Esophagus muscularis mucosa (tissue), 4 donors: Measurements from ENCODE around the gene ATP10A. TPM values are rescaled to one million over a fixed set of nuclear protein-coding genes. Genes with fewer than 3 reads are reported as not detected.

Source experiments
- DNase-seq: peaks from one replicate; pipeline ENCODE4 v3.0.0-alpha.2; 2017; ENCODE audit errors: extremely low spot score
- H3K27ac ChIP-seq, 4 donors: fragments of 200-600 bp; sonication (generic); replicated peaks in 1 of 4; 1 replicate in 3 of 4; 2 replicates in 1 of 4; pipeline ENCODE4 v1.5.1; 2016 to 2019; ENCODE audit warnings: mild to moderate bottlenecking in 1 of 4
- H3K27me3 ChIP-seq, 4 donors: fragments of 200-600 bp; sonication (generic); one replicate each; pipeline versions ENCODE4 v1.5.1 to v1.6.0; 2016 to 2019
- H3K36me3 ChIP-seq, 4 donors: fragments of 200-600 bp; sonication (generic); one replicate each; pipeline ENCODE4 v1.5.1; 2016 to 2019
- H3K4me1 ChIP-seq, 4 donors: fragments of 200-600 bp; sonication (generic); one replicate each; pipeline ENCODE4 v1.5.1; 2016 to 2019
- H3K4me3 ChIP-seq, 4 donors: fragments of 200-600 bp; sonication (generic); 1 replicate in 2 of 4; 2 replicates in 2 of 4; pipeline ENCODE4 v1.5.1; 2016 to 2019; ENCODE audit warnings: mild to moderate bottlenecking in 4 of 4, moderate library complexity in 1 of 4
- H3K9me3 ChIP-seq, 4 donors: fragments of 200-600 bp; sonication (generic); 1 replicate in 3 of 4; 2 replicates in 1 of 4; pipeline ENCODE4 v1.5.1; 2016 to 2019
- CTCF ChIP-seq, 3 experiments: fragments of 200-600 bp in 2 of 3; fragments of 450-650 bp in 1 of 3; sonication (generic) in 2 of 3; IDR thresholded peaks; one replicate each; pipeline ENCODE4 v1.5.1; 2017 to 2019; ENCODE audit warnings: antibody characterized with exemption in 3 of 3, mild to moderate bottlenecking in 2 of 3, moderate library complexity in 1 of 3
- EP300 ChIP-seq: sonication (generic); formaldehyde crosslinking; IDR thresholded peaks from one replicate; pipeline ENCODE4 v1.6.1; 2017; ENCODE audit warnings: antibody characterized with exemption
- POLR2A ChIP-seq: fragments of 450-650 bp; IDR thresholded peaks from one replicate; pipeline ENCODE4 v1.6.1; 2017; ENCODE audit warnings: antibody characterized with exemption, moderate library complexity, mild to moderate bottlenecking, low read depth
- POLR2AphosphoS5 ChIP-seq, 2 donors: sonication (generic); formaldehyde crosslinking; IDR thresholded peaks; one replicate each; pipeline ENCODE4 v1.6.1; 2017; ENCODE audit warnings: antibody characterized with exemption in 2 of 2
- WGBS: methylation state at CpG from one replicate; pipeline ENCODE4 v1.1.5; 2018; 5-methylcytosine and 5-hydroxymethylcytosine counted together
- intact Hi-C: fragments of 100-400 bp; cut with DNase I; formaldehyde crosslinking; loops from one replicate; pipeline ENCODE4 v1.15.1; 2023
- total RNA-seq, 4 donors: library from RNA; depleted of rRNA; stranded (reverse); fragments of >200 nt; gene quantifications; one replicate each; pipeline versions ENCODE4 v1.1.0 to v1.2.1, GENCODE V29; 2016

ATP10A gene
- total RNA-seq, 4 donors from 2014 or later, result 23.9 to 51.9 (median 32.6) TPM

DNA sequence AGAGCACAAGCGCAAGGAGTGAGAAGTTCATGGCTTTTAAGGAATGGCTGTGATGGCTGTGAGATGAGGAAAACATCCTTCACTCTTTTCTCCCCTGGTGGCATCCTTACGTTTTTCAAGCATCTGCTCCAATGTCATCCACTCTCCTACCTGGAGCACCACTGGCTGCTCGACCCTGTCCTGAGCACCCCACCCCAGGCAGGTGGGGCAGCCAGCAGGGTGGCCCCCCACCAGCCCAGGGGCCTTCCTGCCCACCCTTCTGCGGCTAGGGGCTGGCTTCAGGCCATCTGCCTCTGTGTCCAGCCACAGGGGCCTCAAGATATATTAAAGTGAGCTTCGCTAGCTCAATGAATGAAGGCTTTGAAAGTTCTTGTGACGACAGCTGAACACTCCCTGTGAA lies 56.1 kb downstream of the ATP10A start:
- Histone ChIP-seq H3K4me1 (peaks cover 0 to 33% (median 24%) of the 10 kb centered on the region in 4 donors), H3K4me3 (no peak overlapping the region), H3K36me3 (no peaks in the 10 kb centered on the region), H3K9me3 (no peaks in the 10 kb centered on the region), H3K27me3 (no peaks in the 10 kb centered on the region), H3K27ac (no peak overlapping the region)
- TF ChIP-seq POLR2AphosphoS5 (IDR thresholded peaks at IDR 0.05) (no peak), CTCF (IDR thresholded peaks at IDR 0.05) (no peak), POLR2A (no peak), EP300 (no peak)
- 65% methylated on average over 5 of the region's 6 CpGs for WGBS
- DNase-seq, result peak; percentile 57
- intact Hi-C loops, result no loop called here

DNA sequence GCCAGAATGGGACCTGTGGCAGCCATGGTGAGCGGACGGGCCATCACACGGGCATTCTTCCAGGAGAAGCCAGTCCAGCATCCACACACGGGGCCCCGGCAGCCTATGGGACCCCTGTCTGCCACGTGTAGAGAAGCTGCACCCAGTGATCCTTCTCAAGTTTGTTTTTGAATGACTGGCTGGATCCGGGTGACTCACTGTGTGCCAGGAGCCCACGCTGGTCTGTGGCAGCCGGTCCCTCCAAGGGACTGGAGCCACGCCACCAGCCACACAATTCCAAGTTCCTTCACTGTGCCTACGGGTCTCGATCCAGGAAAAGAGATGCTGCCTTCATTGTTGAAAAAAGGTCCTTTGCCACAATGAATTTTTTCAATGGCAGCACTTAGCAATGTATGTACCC lies 58.1 kb downstream of the ATP10A start:
- H3K27ac ChIP-seq, result no peak overlapping the region
- TF ChIP-seq EP300 (no peak), POLR2A (no peak), POLR2AphosphoS5 (IDR thresholded peaks at IDR 0.05) (no peak), CTCF (IDR thresholded peaks at IDR 0.05) (no peak)
- H3K36me3 ChIP-seq, result no peaks in the 10 kb centered on the region
- no peaks in the 10 kb centered on the region for H3K27me3 ChIP-seq
- peaks cover 0 to 29% (median 17%) of the 10 kb centered on the region in 4 donors for H3K4me1 ChIP-seq
- DNase-seq, result peak; percentile 89
- H3K4me3 ChIP-seq, result no peak overlapping the region
- intact Hi-C loops, result no loop called here
- WGBS, result 80% methylated on average over 8 of the region's 12 CpGs
- no peaks in the 10 kb centered on the region for H3K9me3 ChIP-seq

DNA sequence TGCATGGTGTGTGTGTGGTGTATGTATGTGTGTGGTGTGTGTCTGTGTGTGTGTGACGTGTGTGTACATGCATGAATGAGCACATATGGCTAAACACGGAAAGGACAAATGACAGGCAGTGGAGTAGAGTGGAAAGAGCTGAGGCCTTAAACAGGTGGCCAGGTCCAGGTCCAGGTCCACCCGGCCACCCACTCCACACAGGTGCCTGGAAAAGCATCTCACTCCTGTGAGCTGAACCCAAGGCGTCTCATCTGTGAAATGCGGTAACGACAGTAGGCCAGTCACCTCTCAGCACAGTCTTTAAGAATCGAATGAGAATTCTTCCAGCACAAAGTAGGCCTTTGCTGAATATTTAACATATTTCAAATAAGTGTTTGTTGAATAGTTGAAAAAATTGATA lies 58.7 kb downstream of the ATP10A start:
- Histone ChIP-seq H3K27ac (no peak overlapping the region), H3K36me3 (no peaks in the 10 kb centered on the region), H3K27me3 (no peaks in the 10 kb centered on the region), H3K9me3 (no peaks in the 10 kb centered on the region), H3K4me3 (no peak overlapping the region), H3K4me1 (peaks cover 0 to 32% (median 21%) of the 10 kb centered on the region in 4 donors)
- WGBS, result 83% methylated on average over 7 of the region's 7 CpGs
- intact Hi-C loops, result no loop called here
- peak; percentile 82 for DNase-seq
- no peak for TF ChIP-seq POLR2A
- no peak for TF ChIP-seq POLR2AphosphoS5 (IDR thresholded peaks at IDR 0.05)
- TF ChIP-seq CTCF (IDR thresholded peaks at IDR 0.05), result no peak
- TF ChIP-seq EP300, result no peak

- 92% methylated on average over 10 of the region's 10 CpGs for WGBS
- Histone ChIP-seq H3K4me3 (no peak overlapping the region), H3K4me1 (peaks cover 4 to 41% (median 30%) of the 10 kb centered on the region in 4 donors), H3K27ac (no peak overlapping the region), H3K9me3 (no peaks in the 10 kb centered on the region), H3K36me3 (no peaks in the 10 kb centered on the region), H3K27me3 (no peaks in the 10 kb centered on the region)
- intact Hi-C loops, result no loop called here
- peak; percentile 90 for DNase-seq
- no peak for TF ChIP-seq CTCF (IDR thresholded peaks at IDR 0.05)
- TF ChIP-seq POLR2A, result no peak
- TF ChIP-seq EP300, result no peak
- no peak for TF ChIP-seq POLR2AphosphoS5 (IDR thresholded peaks at IDR 0.05)
These were observed 59.6 kb downstream of the ATP10A start for GRCh38 chr15:25803541-25803940.

- peaks cover 9 to 46% (median 35%) of the 10 kb centered on the region in 4 donors for H3K4me1 ChIP-seq
- intact Hi-C loops, result no loop called here
- DNase-seq, result peak; percentile 57
- H3K4me3 ChIP-seq, result no peak overlapping the region
- TF ChIP-seq POLR2A, result no peak
- TF ChIP-seq EP300, result no peak
- 97% methylated on average over 8 of the region's 11 CpGs for WGBS
- H3K36me3 ChIP-seq, result no peaks in the 10 kb centered on the region
- H3K9me3 ChIP-seq, result no peaks in the 10 kb centered on the region
- H3K27me3 ChIP-seq, result no peaks in the 10 kb centered on the region
- H3K27ac ChIP-seq, result no peak overlapping the region
These were observed 60.1 kb downstream of the ATP10A start for GRCh38 chr15:25803036-25803435.
